Astrocyte (in vitro differentiated cells and primary cell): ENCODE data around the gene SLC25A12.

Experiments used
- EZH2 ChIP-seq: IDR thresholded peaks from 2 replicates; pipeline ENCODE4 v1.6.1; 2012; ENCODE audit warnings: mild to moderate bottlenecking, low read length, inconsistent platforms; ENCODE audit not compliant: insufficient read depth
- TF ChIP-seq, protein P1 (sequence below): IDR thresholded peaks from 2 replicates; pipeline ENCODE4 v1.5.1; 2011; ENCODE audit warnings: low read depth, mild to moderate bottlenecking, inconsistent platforms, low read length, moderate library complexity; ENCODE audit not compliant: insufficient read depth

DNA sequence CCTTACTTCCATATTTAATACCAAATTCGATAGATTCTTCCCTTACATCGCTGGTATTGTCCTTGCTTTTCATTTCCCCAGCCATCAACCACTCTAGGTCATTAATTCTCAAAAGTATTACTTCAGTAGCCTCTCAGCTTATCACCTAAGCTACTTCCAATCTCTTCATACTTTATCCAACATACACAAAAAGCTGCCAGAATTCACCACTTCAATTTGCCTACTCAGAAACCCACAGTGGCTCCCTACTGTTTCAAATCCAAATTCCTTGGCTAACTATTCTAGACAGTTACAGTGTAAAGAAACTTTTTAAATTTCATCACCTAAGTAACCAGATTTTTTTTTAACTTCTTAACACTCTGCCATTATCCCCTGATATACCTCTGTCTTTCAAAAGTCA is 4.7 kb downstream of the SLC25A12 start:
- TF ChIP-seq, protein P1, sequence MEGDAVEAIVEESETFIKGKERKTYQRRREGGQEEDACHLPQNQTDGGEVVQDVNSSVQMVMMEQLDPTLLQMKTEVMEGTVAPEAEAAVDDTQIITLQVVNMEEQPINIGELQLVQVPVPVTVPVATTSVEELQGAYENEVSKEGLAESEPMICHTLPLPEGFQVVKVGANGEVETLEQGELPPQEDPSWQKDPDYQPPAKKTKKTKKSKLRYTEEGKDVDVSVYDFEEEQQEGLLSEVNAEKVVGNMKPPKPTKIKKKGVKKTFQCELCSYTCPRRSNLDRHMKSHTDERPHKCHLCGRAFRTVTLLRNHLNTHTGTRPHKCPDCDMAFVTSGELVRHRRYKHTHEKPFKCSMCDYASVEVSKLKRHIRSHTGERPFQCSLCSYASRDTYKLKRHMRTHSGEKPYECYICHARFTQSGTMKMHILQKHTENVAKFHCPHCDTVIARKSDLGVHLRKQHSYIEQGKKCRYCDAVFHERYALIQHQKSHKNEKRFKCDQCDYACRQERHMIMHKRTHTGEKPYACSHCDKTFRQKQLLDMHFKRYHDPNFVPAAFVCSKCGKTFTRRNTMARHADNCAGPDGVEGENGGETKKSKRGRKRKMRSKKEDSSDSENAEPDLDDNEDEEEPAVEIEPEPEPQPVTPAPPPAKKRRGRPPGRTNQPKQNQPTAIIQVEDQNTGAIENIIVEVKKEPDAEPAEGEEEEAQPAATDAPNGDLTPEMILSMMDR: no peak
- TF ChIP-seq EZH2: no peak
